SU-DHL-6 (cell line): ENCODE data around the gene SAMD1.

Experiments
- EZH2phosphoT487 ChIP-seq: fragments of 200-600 bp; sonication (generic), shearing (Covaris generic); conservative IDR thresholded peaks from 2 replicates; pipeline ENCODE4 v1.6.1; 2018; ENCODE audit warnings: mild to moderate bottlenecking, antibody characterized with exemption, low read length, moderate library complexity, mixed read lengths
- TF ChIP-seq, protein P1 (sequence below): fragments of 200-600 bp; sonication (generic); IDR thresholded peaks from one replicate; pipeline ENCODE4 v1.5.1; 2017; ENCODE audit warnings: antibody characterized with exemption, mild to moderate bottlenecking, low read length, moderate library complexity; ENCODE audit not compliant: insufficient read depth, poor library complexity, severe bottlenecking

DNA sequence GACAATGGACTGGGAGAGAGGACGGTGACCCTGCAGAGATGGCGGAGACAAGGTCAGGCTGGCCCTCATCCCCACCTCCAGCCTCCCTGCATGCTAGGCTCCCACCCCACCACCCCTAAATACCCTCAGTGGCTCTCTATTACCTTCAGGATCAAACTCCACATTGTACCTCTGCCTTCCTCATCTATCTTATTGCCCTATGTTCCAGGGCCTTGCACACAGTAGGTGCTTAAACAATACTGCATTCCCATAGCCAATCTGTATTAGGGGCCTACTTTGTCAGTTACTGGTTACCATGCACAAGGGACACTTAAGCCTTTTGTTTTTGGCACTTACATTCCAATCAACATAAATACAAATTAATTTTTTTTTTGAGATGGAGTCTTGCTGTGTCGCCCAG is 35.2 kb downstream of the SAMD1 start:
- TF ChIP-seq, protein P1, sequence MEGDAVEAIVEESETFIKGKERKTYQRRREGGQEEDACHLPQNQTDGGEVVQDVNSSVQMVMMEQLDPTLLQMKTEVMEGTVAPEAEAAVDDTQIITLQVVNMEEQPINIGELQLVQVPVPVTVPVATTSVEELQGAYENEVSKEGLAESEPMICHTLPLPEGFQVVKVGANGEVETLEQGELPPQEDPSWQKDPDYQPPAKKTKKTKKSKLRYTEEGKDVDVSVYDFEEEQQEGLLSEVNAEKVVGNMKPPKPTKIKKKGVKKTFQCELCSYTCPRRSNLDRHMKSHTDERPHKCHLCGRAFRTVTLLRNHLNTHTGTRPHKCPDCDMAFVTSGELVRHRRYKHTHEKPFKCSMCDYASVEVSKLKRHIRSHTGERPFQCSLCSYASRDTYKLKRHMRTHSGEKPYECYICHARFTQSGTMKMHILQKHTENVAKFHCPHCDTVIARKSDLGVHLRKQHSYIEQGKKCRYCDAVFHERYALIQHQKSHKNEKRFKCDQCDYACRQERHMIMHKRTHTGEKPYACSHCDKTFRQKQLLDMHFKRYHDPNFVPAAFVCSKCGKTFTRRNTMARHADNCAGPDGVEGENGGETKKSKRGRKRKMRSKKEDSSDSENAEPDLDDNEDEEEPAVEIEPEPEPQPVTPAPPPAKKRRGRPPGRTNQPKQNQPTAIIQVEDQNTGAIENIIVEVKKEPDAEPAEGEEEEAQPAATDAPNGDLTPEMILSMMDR, result no peak
- TF ChIP-seq EZH2phosphoT487, result no peak
